ENCODE data around the gene CATSPER1. TPM values are rescaled to one million over a fixed set of nuclear protein-coding genes. Genes with fewer than 3 reads are reported as not detected.

The CATSPER1 gene
- total and polyA plus RNA-seq, 2 donors (not counting 3 experiments of a cell fraction or from before 2014, with no cell fraction given), result 0.68 to 1.0 TPM

DNA sequence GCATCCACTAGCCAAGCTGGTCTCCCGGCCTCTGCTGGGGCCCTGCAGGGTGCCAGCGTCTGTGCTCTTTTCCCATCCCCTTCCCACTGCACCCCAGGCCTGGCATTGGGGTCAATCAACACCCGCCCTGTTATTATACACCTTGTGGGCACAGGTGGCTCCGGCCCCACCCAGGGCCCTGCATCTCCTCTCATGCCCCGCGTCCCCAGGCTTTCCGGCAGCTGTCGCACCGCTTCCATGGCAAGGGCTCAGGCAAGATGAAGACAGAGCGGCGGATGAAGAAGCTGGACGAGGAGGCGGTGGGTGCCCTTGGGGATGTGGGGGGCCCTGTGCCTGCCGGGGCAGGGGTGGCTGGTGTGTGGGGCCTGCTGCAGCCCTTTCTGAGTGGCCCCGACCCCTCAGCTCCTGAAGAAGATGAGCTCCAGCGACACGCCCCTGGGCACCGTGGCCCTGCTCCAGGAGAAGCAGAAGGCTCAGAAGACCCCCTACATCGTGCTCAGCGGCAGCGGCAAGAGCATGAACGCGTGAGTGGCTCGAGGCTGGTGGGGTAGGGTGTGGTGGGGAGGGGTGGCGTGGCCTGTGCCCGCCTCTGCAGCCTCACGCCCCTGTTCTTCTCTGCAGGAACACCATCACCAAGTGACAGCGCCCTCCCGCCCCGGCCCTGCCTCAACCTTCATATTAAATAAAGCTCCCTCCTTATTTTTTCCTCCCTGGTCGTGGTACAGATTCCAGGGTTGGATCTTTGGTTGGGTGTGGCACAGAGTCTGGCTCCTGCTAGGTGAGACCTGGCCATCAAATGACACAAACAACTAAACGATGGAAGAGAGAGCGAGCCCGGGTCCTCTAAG lies 47.7 kb downstream of the CATSPER1 start:
- Histone ChIP-seq H3K4me2 (ENCODE audit: insufficient read depth, low read length) (no peak overlapping the region), H2AFZ (ENCODE audit: low read depth, low read length) (no peak overlapping the region), H3K4me3 (replicated peaks in 1 of 3; ENCODE audit: insufficient read depth in 1 of 3, low read depth in 1 of 3, low read length in 3 of 3) (no peak overlapping the region), H4K20me1 (replicated peaks; ENCODE audit: control insufficient read depth, extremely low read depth, insufficient read depth, low read length) (no peaks in the 10 kb centered on the region), H3K9me1 (replicated peaks; ENCODE audit: control insufficient read depth, extremely low read depth, insufficient read depth, low read length) (no peaks in the 10 kb centered on the region), H3K27me3 (ENCODE audit: control insufficient read depth in 2 of 2, insufficient read depth in 2 of 2, low read length in 2 of 2) (no peaks in the 10 kb centered on the region), H3K4me1 (ENCODE audit: control insufficient read depth, extremely low read depth, insufficient read depth, low read length) (no peaks in the 10 kb centered on the region), H3K9ac (replicated peaks; ENCODE audit: extremely low read depth, insufficient read depth, low read length) (no peak overlapping the region), H3K27ac (ENCODE audit: insufficient read depth, low read depth, low read length) (no peak overlapping the region), H3K9me3 (replicated peaks; ENCODE audit: control insufficient read depth, insufficient read depth, low read length) (no peaks in the 10 kb centered on the region), H3K79me2 (ENCODE audit: control insufficient read depth, insufficient read depth, low read length) (no peaks in the 10 kb centered on the region), H3K36me3 (ENCODE audit: control insufficient read depth in 2 of 2, extremely low read depth in 1 of 2, insufficient read depth in 2 of 2, low read length in 2 of 2) (peaks cover 2 to 32% of the 10 kb centered on the region in 2 experiments)
- intact Hi-C loops (cut with micrococcal nuclease), result no loop called here
- POLR2A ChIA-PET, result no interaction called here
- FAIRE-seq (no peak), DNase-seq (ENCODE audit: low read depth, low spot score) (no peak)
- dilution Hi-C loops (cut with MboI; ENCODE audit: extremely low pct_ligation_motif_present, low sequenced_read_pairs), result no loop called here
- CTCF ChIA-PET, result interaction anchor here (0.9 to 1.4 kb wide), 3 partner anchors 10 to 94 kb away, joined by 3 to 8 read pairs (median 3); partner anchors contain the start of gene FIBP
- TF ChIP-seq POLR2AphosphoS5 (IDR thresholded peaks at IDR 0.05; ENCODE audit: insufficient read depth, low read depth, low read length) (no peak), JUN (IDR thresholded peaks at IDR 0.05; ENCODE audit: borderline replicate concordance, insufficient read depth, insufficient read length, low read depth) (no peak), MYC (IDR thresholded peaks at IDR 0.05; ENCODE audit: low read depth, low read length) (no peak), FOS (IDR thresholded peaks at IDR 0.05; ENCODE audit: borderline replicate concordance, insufficient read depth, low read length) (no peak), GATA2 (IDR thresholded peaks at IDR 0.05; ENCODE audit: insufficient read depth, insufficient read length, low read depth, low read length) (no peak), POLR2A (IDR thresholded peaks at IDR 0.05; ENCODE audit: low read depth, low read length) (no peak), EZH2 (IDR thresholded peaks at IDR 0.05; ENCODE audit: borderline replicate concordance, low read depth, low read length, severe bottlenecking) (no peak)
- TF ChIP-seq, protein P1, sequence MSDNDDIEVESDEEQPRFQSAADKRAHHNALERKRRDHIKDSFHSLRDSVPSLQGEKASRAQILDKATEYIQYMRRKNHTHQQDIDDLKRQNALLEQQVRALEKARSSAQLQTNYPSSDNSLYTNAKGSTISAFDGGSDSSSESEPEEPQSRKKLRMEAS (IDR thresholded peaks at IDR 0.05; ENCODE audit: insufficient read depth, insufficient read length), result no peak
- TF ChIP-seq, protein P2, sequence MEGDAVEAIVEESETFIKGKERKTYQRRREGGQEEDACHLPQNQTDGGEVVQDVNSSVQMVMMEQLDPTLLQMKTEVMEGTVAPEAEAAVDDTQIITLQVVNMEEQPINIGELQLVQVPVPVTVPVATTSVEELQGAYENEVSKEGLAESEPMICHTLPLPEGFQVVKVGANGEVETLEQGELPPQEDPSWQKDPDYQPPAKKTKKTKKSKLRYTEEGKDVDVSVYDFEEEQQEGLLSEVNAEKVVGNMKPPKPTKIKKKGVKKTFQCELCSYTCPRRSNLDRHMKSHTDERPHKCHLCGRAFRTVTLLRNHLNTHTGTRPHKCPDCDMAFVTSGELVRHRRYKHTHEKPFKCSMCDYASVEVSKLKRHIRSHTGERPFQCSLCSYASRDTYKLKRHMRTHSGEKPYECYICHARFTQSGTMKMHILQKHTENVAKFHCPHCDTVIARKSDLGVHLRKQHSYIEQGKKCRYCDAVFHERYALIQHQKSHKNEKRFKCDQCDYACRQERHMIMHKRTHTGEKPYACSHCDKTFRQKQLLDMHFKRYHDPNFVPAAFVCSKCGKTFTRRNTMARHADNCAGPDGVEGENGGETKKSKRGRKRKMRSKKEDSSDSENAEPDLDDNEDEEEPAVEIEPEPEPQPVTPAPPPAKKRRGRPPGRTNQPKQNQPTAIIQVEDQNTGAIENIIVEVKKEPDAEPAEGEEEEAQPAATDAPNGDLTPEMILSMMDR (IDR thresholded peaks at IDR 0.05; ENCODE audit: extremely low read depth in 1 of 2, insufficient read depth in 1 of 2, low read depth in 1 of 2, low read length in 2 of 2), result no peak
- TSS peak; percentile 42 for BruUV-seq (replicated peaks)

Data from endothelial cell of umbilical vein (primary cell).